Naive thymus-derived CD4-positive, alpha-beta T cell (primary cell): ENCODE measurements around the gene PDE9A. TPM values are rescaled to one million over a fixed set of nuclear protein-coding genes. Genes with fewer than 3 reads are reported as not detected.
"Not testable (repeated sequence)": the region's sequence is repeated elsewhere in the genome, so short reads cannot be mapped to it uniquely, and the experiment has no call there.

Experiments
- ATAC-seq: fragments of 150-1000 bp; cut with Tn5 transposase; 2 replicates; pipeline ENCODE4 v1.10.0; 2021; ENCODE audit warnings: mild to moderate bottlenecking, moderate library complexity
- CTCF ChIA-PET: fragments of 350-600 bp; sonication (Branson Sonifier 250); formaldehyde crosslinking; loops from one replicate; lab custom pipeline; 2021; ENCODE audit warnings: antibody characterized with exemption; lab: Charles Lee
- POLR2A ChIA-PET: fragments of 350-600 bp; sonication (Branson Sonifier 250); formaldehyde crosslinking; loops from one replicate; lab custom pipeline; 2021; ENCODE audit warnings: antibody characterized with exemption, inconsistent platforms; lab: Charles Lee
- DNase-seq, 9 donors: peaks; one replicate each; pipeline versions ENCODE4 v3.0.0 to v3.0.0-alpha.2; 2020 to 2022; ENCODE audit warnings: mixed read lengths in 1 of 9
- H3K27ac ChIP-seq: one replicate; pipeline ENCODE4 v1.7.0; 2013; ENCODE audit warnings: mild to moderate bottlenecking, low read depth, low read length, moderate library complexity
- H3K27me3 ChIP-seq, 2 donors: one replicate each; pipeline ENCODE4 v1.7.0; 2013; ENCODE audit warnings: low read length in 2 of 2, mild to moderate bottlenecking in 2 of 2, moderate library complexity in 2 of 2; ENCODE audit not compliant: control insufficient read depth in 2 of 2, insufficient read depth in 2 of 2
- H3K36me3 ChIP-seq, 3 experiments: 1 replicate in 2 of 3; 2 replicates in 1 of 3; pipeline ENCODE4 v1.7.0; 2013; ENCODE audit warnings: low read length in 3 of 3, mild to moderate bottlenecking in 3 of 3, moderate library complexity in 1 of 3; ENCODE audit not compliant: insufficient read depth in 3 of 3, control insufficient read depth in 2 of 3
- H3K4me1 ChIP-seq, 2 donors: one replicate each; pipeline ENCODE4 v1.7.0; 2013; ENCODE audit warnings: low read length in 2 of 2, mild to moderate bottlenecking in 2 of 2, moderate library complexity in 1 of 2; ENCODE audit not compliant: control insufficient read depth in 2 of 2, insufficient read depth in 2 of 2
- H3K4me3 ChIP-seq: 2 replicates; pipeline ENCODE4 v1.7.0; 2013; ENCODE audit warnings: mild to moderate bottlenecking, low read length
- H3K9me3 ChIP-seq, 3 experiments: 1 replicate in 2 of 3; 2 replicates in 1 of 3; pipeline ENCODE4 v1.7.0; 2013; ENCODE audit warnings: low read length in 3 of 3; ENCODE audit not compliant: control insufficient read depth in 2 of 3
- H3K27ac Mint-ChIP-seq, 9 donors: one replicate each; pipeline ENCODE4 v1.8.0; 2020 to 2022; ENCODE audit warnings: mixed read lengths in 9 of 9, mild to moderate bottlenecking in 8 of 9, moderate library complexity in 5 of 9, inconsistent platforms in 2 of 9
- H3K27me3 Mint-ChIP-seq, 5 donors: one replicate each; pipeline ENCODE4 v1.8.0; 2021 to 2022; ENCODE audit warnings: mixed read lengths in 5 of 5, mild to moderate bottlenecking in 1 of 5
- H3K36me3 Mint-ChIP-seq, 5 donors: one replicate each; pipeline ENCODE4 v1.8.0; 2020 to 2022; ENCODE audit warnings: mixed read lengths in 5 of 5, mild to moderate bottlenecking in 3 of 5, inconsistent platforms in 1 of 5
- H3K4me1 Mint-ChIP-seq, 7 donors: one replicate each; pipeline ENCODE4 v1.8.0; 2020 to 2022; ENCODE audit warnings: mixed read lengths in 7 of 7, mild to moderate bottlenecking in 3 of 7, inconsistent platforms in 1 of 7
- H3K4me3 Mint-ChIP-seq, 10 donors: one replicate each; pipeline ENCODE4 v1.8.0; 2020 to 2022; ENCODE audit warnings: mild to moderate bottlenecking in 10 of 10, mixed read lengths in 10 of 10, moderate library complexity in 6 of 10, inconsistent platforms in 2 of 10
- H3K9me3 Mint-ChIP-seq, 11 donors: one replicate each; pipeline ENCODE4 v1.8.0; 2020 to 2022; ENCODE audit warnings: mixed read lengths in 11 of 11, mild to moderate bottlenecking in 4 of 11, inconsistent platforms in 1 of 11, moderate library complexity in 1 of 11
- intact Hi-C, 2 donors: fragments of 100-400 bp; cut with micrococcal nuclease; formaldehyde crosslinking; loops; one replicate each; pipeline ENCODE4 v1.15.1; 2023
- polyA plus RNA-seq, 2 donors: library from polyadenylated mRNA; unstranded; fragments of 300-500 nt; fragmentation: Illumina TruSeq; gene quantifications; one replicate each; pipeline ENCODE4 v1.2.3, GENCODE V29; 2021
- total RNA-seq, 6 experiments: library from RNA in 5 of 6; stranded (reverse) in 5 of 6; gene quantifications; 1 replicate in 5 of 6; 2 replicates in 1 of 6; pipeline ENCODE4 v1.2.3 and lab custom pipeline; 2021 to 2026

Gene PDE9A
- total and polyA plus RNA-seq, 7 experiments from 2014 or later = 5.9 to 18.4 (median 14.7) TPM

- H3K4me1 Mint-ChIP-seq = peaks cover 0 to 2% (median 2%) of the 10 kb centered on the region in 7 donors
- peaks cover 0 to 31% (median 10%) of the 10 kb centered on the region in 5 donors for H3K36me3 Mint-ChIP-seq
- no peak overlapping the region for H3K27ac ChIP-seq
- H3K4me3 ChIP-seq = no peak overlapping the region
- no peaks in the 10 kb centered on the region for H3K4me1 ChIP-seq
- H3K4me3 Mint-ChIP-seq = no peak overlapping the region
- intact Hi-C loops = no loop called here
- no peak for ATAC-seq
- no peaks in the 10 kb centered on the region for H3K36me3 ChIP-seq
- ChIA-PET CTCF (no interaction called here), POLR2A (interaction anchor here (0.7 kb wide), 1 partner anchor 62 kb away, joined by 3 read pairs; no protein-coding TSS in a partner anchor)
- DNase-seq = no peak
- no peaks in the 10 kb centered on the region for H3K9me3 ChIP-seq
- no peak overlapping the region for H3K27ac Mint-ChIP-seq
- peaks cover 0 to 5% (median 0%) of the 10 kb centered on the region in 11 donors for H3K9me3 Mint-ChIP-seq
- peaks cover 0 to 4% (median 0%) of the 10 kb centered on the region in 5 donors for H3K27me3 Mint-ChIP-seq
- no peaks in the 10 kb centered on the region for H3K27me3 ChIP-seq
These were observed 53.3 kb downstream of the PDE9A start for GRCh38 chr21:42706765-42707164.

- Mint-ChIP-seq H3K27me3 (no peaks in the 10 kb centered on the region), H3K36me3 (peaks cover 0 to 26% (median 5%) of the 10 kb centered on the region in 5 donors), H3K27ac (no peak overlapping the region), H3K9me3 (peaks cover 0 to under 1% (median 0%) of the 10 kb centered on the region in 11 donors), H3K4me1 (peaks cover 0 to 4% (median 2%) of the 10 kb centered on the region in 7 donors), H3K4me3 (no peak overlapping the region)
- intact Hi-C loops = no loop called here
- H3K9me3 ChIP-seq = no peaks in the 10 kb centered on the region
- ATAC-seq = no peak
- no peak overlapping the region for H3K27ac ChIP-seq
- no peaks in the 10 kb centered on the region for H3K27me3 ChIP-seq
- CTCF ChIA-PET = no interaction called here
- no peaks in the 10 kb centered on the region for H3K4me1 ChIP-seq
- H3K4me3 ChIP-seq = no peak overlapping the region
- no peak for DNase-seq
- H3K36me3 ChIP-seq = no peaks in the 10 kb centered on the region
- POLR2A ChIA-PET = interaction anchor here (0.7 kb wide), 1 partner anchor 62 kb away, joined by 3 read pairs; no protein-coding TSS in a partner anchor
These were observed 53.9 kb downstream of the PDE9A start for GRCh38 chr21:42707207-42707830.

- no peaks in the 10 kb centered on the region for H3K27me3 Mint-ChIP-seq
- no peak for ATAC-seq
- Histone ChIP-seq H3K4me3 (no peak overlapping the region), H3K4me1 (no peaks in the 10 kb centered on the region), H3K27me3 (no peaks in the 10 kb centered on the region), H3K36me3 (no peaks in the 10 kb centered on the region), H3K9me3 (no peaks in the 10 kb centered on the region), H3K27ac (no peak overlapping the region)
- ChIA-PET POLR2A (no interaction called here), CTCF (no interaction called here)
- H3K4me3 Mint-ChIP-seq = no peak overlapping the region
- H3K27ac Mint-ChIP-seq = no peak overlapping the region
- DNase-seq = peak in 1 of 9 donors; percentile 12
- peaks cover 0 to 19% (median 4%) of the 10 kb centered on the region in 5 donors for H3K36me3 Mint-ChIP-seq
- no peaks in the 10 kb centered on the region for H3K9me3 Mint-ChIP-seq
- peaks cover 0 to 4% (median 2%) of the 10 kb centered on the region in 7 donors for H3K4me1 Mint-ChIP-seq
- intact Hi-C loops = no loop called here
These were observed 54.7 kb downstream of the PDE9A start for GRCh38 chr21:42708107-42708506.

- H3K4me1 ChIP-seq, H3K4me3 ChIP-seq, intact Hi-C loops, POLR2A ChIA-PET, H3K4me3 Mint-ChIP-seq, H3K4me1 Mint-ChIP-seq, H3K27me3 Mint-ChIP-seq, H3K36me3 ChIP-seq, H3K9me3 ChIP-seq, H3K9me3 Mint-ChIP-seq, ATAC-seq, H3K27ac Mint-ChIP-seq, H3K27me3 ChIP-seq, H3K27ac ChIP-seq, DNase-seq: not testable (repeated sequence)
- CTCF ChIA-PET = interaction anchor here (0.6 kb wide), 1 partner anchor 24 kb away, joined by 6 read pairs; no protein-coding TSS in a partner anchor
- H3K36me3 Mint-ChIP-seq = peaks cover 0 to 13% (median 4%) of the 10 kb centered on the region in 5 donors
These were observed 55.5 kb downstream of the PDE9A start for GRCh38 chr21:42708916-42709315.

GRCh38 chr21:42711667-42712066, 58.2 kb downstream of the PDE9A start:
- Mint-ChIP-seq H3K27me3 (no peaks in the 10 kb centered on the region), H3K9me3 (no peaks in the 10 kb centered on the region), H3K36me3 (peaks cover 0 to 22% (median 10%) of the 10 kb centered on the region in 5 donors), H3K4me3 (no peak overlapping the region), H3K27ac (peak overlapping the region in 2 of 9 donors; percentile 11 to 82), H3K4me1 (peaks cover 0 to 4% (median 0%) of the 10 kb centered on the region in 7 donors)
- POLR2A ChIA-PET = no interaction called here
- CTCF ChIA-PET = interaction anchor here (1.3 kb wide), 1 partner anchor 107 kb away, joined by 5 read pairs; no protein-coding TSS in a partner anchor
- H3K27ac ChIP-seq = no peak overlapping the region
- no peaks in the 10 kb centered on the region for H3K9me3 ChIP-seq
- no peaks in the 10 kb centered on the region for H3K27me3 ChIP-seq
- intact Hi-C loops = loop anchor here in 1 of 2 donors (5.0 kb wide), 1 partner anchor 51 kb away; no protein-coding TSS in a partner anchor
- no peak for DNase-seq
- no peaks in the 10 kb centered on the region for H3K4me1 ChIP-seq
- H3K4me3 ChIP-seq = no peak overlapping the region
- H3K36me3 ChIP-seq = no peaks in the 10 kb centered on the region
- ATAC-seq = no peak

GRCh38 chr21:42715427-42715826, 62.0 kb downstream of the PDE9A start:
- POLR2A ChIA-PET = not testable (repeated sequence)

More at GRCh38 chr21:42715427-42715826, 62.0 kb downstream of the PDE9A start:
- H3K27ac Mint-ChIP-seq, H3K9me3 ChIP-seq, H3K4me3 ChIP-seq, H3K4me1 ChIP-seq, H3K4me3 Mint-ChIP-seq, H3K27me3 ChIP-seq, H3K4me1 Mint-ChIP-seq, ATAC-seq, DNase-seq, intact Hi-C loops, H3K27me3 Mint-ChIP-seq, CTCF ChIA-PET, H3K9me3 Mint-ChIP-seq, H3K36me3 ChIP-seq, H3K27ac ChIP-seq: not testable (repeated sequence)
- H3K36me3 Mint-ChIP-seq = peaks cover 0 to 19% (median 12%) of the 10 kb centered on the region in 5 donors
